Keratinocyte (primary cell): ENCODE data around the gene TAP1. TPM values are rescaled to one million over a fixed set of nuclear protein-coding genes. Genes with fewer than 3 reads are reported as not detected.

Experiments
- DNase-seq: peaks from one replicate; pipeline ENCODE4 v3.0.0-alpha.2; 2011; ENCODE audit warnings: low read depth, missing footprints, low spot score
- FAIRE-seq: peaks from 2 replicates; lab custom pipeline; 2011; peaks lifted over from hg19 to GRCh38; lab: Jason Lieb, UNC
- H2AFZ ChIP-seq: 2 replicates; pipeline ENCODE4 v1.6.0; 2012; ENCODE audit warnings: low read length, control low read depth, inconsistent platforms; ENCODE audit not compliant: control insufficient read depth
- H3K27ac ChIP-seq: 2 replicates; pipeline ENCODE4 v1.5.1; 2011; ENCODE audit warnings: low read length; ENCODE audit not compliant: control insufficient read depth, insufficient read depth
- H3K27me3 ChIP-seq: 3 replicates; pipeline ENCODE4 v1.6.0; 2011; ENCODE audit warnings: low read length; ENCODE audit not compliant: control insufficient read depth, insufficient read depth; ENCODE audit errors: extremely low read depth
- H3K36me3 ChIP-seq, 2 experiments: 2 replicates in 1 of 2; 3 replicates in 1 of 2; pipeline ENCODE4 v1.5.1; 2011; ENCODE audit warnings: low read length in 2 of 2, mild to moderate bottlenecking in 1 of 2; ENCODE audit not compliant: control insufficient read depth in 2 of 2, insufficient read depth in 2 of 2; ENCODE audit errors: extremely low read depth in 1 of 2
- H3K4me1 ChIP-seq: 3 replicates; pipeline ENCODE4 v1.5.1; 2011; ENCODE audit warnings: low read length; ENCODE audit not compliant: control insufficient read depth, insufficient read depth; ENCODE audit errors: extremely low read depth
- H3K4me2 ChIP-seq: 3 replicates; pipeline ENCODE4 v1.6.0; 2011; ENCODE audit warnings: low read depth, low read length; ENCODE audit not compliant: control insufficient read depth, insufficient read depth; ENCODE audit errors: extremely low read depth
- H3K4me3 ChIP-seq, 3 experiments: fragments of 200-600 bp in 1 of 3; sonication (generic) in 1 of 3; 2 replicates in 2 of 3; 3 replicates in 1 of 3; pipeline ENCODE4 v1.5.1; 2011 to 2016; ENCODE audit warnings: low read length in 3 of 3, mild to moderate bottlenecking in 3 of 3, control low read depth in 2 of 3, inconsistent platforms in 1 of 3, low read depth in 1 of 3, mixed read lengths in 1 of 3, mixed run types in 1 of 3, moderate library complexity in 1 of 3; ENCODE audit not compliant: control insufficient read depth in 2 of 3, insufficient read depth in 2 of 3; ENCODE audit errors: extremely low read depth in 1 of 3
- H3K79me2 ChIP-seq: 2 replicates; pipeline ENCODE4 v1.6.0; 2012; ENCODE audit warnings: low read length; ENCODE audit not compliant: control insufficient read depth, insufficient read depth
- H3K9ac ChIP-seq: 3 replicates; pipeline ENCODE4 v1.6.0; 2011; ENCODE audit warnings: low read length; ENCODE audit not compliant: control insufficient read depth, insufficient read depth; ENCODE audit errors: extremely low read depth
- H3K9me1 ChIP-seq: 3 replicates; pipeline ENCODE4 v1.6.0; 2011; ENCODE audit warnings: low read length; ENCODE audit not compliant: control insufficient read depth, insufficient read depth; ENCODE audit errors: extremely low read depth
- H3K9me3 ChIP-seq: 2 replicates; pipeline ENCODE4 v1.5.1; 2012; ENCODE audit warnings: low read depth, low read length; ENCODE audit not compliant: control insufficient read depth
- H4K20me1 ChIP-seq: 3 replicates; pipeline ENCODE4 v1.6.0; 2011; ENCODE audit warnings: low read length; ENCODE audit not compliant: control insufficient read depth, insufficient read depth; ENCODE audit errors: extremely low read depth
- EZH2 ChIP-seq: IDR thresholded peaks from one replicate; pipeline ENCODE4 v1.6.1; 2012; ENCODE audit warnings: inconsistent platforms, mild to moderate bottlenecking, low read length, moderate library complexity
- dilution Hi-C: fragments of 300-500 bp; cut with MboI; formaldehyde crosslinking; loops from one replicate; pipeline ENCODE4 v1.7.0; 2020; ENCODE audit warnings: low sequenced_read_pairs; ENCODE audit not compliant: extremely low pct_ligation_motif_present
- polyA plus RNA-seq, 5 experiments: library from polyadenylated mRNA; depleted of rRNA in 3 of 5; stranded (reverse) in 3 of 5; stranded (forward) in 1 of 5; unstranded in 1 of 5; fragments of >200 nt; gene quantifications; 1 replicate in 1 of 5; 2 replicates in 3 of 5; 3 replicates in 1 of 5; pipeline versions ENCODE4 v1.2.1 to v1.2.3, GENCODE V29; 2011 to 2012; ENCODE audit warnings: missing spikeins in 2 of 5, low read depth in 1 of 5, low replicate concordance in 1 of 5
- TF ChIP-seq, protein P1 (sequence below), 3 experiments: IDR thresholded peaks in 1 of 3; conservative IDR thresholded peaks in 1 of 3; optimal IDR thresholded peaks in 1 of 3; 2 replicates in 2 of 3; 3 replicates in 1 of 3; pipeline versions ENCODE3 to v1.5.1; 2011; ENCODE audit warnings: low read length in 3 of 3, mild to moderate bottlenecking in 3 of 3, moderate library complexity in 2 of 3, control low read depth in 1 of 3, inconsistent platforms in 1 of 3; ENCODE audit not compliant: insufficient read depth in 2 of 3; ENCODE audit errors: extremely low read depth in 1 of 3

TAP1 gene
- polyA plus RNA-seq, 1 donor (not counting 4 experiments of a cell fraction or from before 2014, with no cell fraction given) = 56.1 TPM

DNA sequence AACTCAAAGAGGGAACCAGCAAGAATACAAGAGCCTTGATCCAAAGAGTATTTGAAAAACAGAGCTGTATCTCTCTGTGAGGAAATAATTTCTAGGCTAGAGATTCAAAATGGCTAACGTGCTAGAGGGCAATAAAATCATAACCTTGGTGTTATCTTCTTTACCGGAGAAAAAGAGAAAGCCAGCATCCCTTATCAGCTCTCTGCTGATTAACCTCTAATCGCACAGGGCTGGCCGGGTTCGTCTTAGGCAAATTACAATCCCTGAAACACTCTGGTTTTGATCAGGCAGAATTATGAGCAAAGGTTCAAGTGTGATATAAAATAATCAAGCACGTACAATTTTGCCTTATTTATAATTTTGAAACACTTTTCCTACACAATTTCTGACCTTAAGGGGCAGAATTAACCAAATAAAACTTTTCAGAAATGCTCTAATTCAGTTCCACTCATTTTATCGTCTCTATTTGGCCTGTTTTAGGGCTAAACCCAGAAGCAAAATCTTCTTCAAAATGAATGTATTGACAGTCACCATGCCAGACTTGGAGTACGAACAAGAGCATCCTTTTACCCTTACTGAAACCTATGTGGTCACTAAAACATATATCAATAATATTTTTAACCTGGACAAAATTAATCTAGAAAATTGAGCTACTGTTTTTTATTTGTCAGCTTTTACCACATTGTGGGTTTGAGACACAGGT is 14.2 kb upstream of the TAP1 start:
- Histone ChIP-seq H3K27ac (no peak overlapping the region), H3K27me3 (peaks cover 5% of the 10 kb centered on the region), H3K79me2 (no peaks in the 10 kb centered on the region), H3K4me2 (no peak overlapping the region), H3K36me3 (no peaks in the 10 kb centered on the region), H3K9me3 (no peaks in the 10 kb centered on the region), H3K9me1 (no peaks in the 10 kb centered on the region), H4K20me1 (no peaks in the 10 kb centered on the region), H3K4me3 (no peak overlapping the region), H3K9ac (no peak overlapping the region), H2AFZ (no peak overlapping the region), H3K4me1 (no peaks in the 10 kb centered on the region)
- FAIRE-seq = no peak
- dilution Hi-C loops = no loop called here
- TF ChIP-seq, protein P1, sequence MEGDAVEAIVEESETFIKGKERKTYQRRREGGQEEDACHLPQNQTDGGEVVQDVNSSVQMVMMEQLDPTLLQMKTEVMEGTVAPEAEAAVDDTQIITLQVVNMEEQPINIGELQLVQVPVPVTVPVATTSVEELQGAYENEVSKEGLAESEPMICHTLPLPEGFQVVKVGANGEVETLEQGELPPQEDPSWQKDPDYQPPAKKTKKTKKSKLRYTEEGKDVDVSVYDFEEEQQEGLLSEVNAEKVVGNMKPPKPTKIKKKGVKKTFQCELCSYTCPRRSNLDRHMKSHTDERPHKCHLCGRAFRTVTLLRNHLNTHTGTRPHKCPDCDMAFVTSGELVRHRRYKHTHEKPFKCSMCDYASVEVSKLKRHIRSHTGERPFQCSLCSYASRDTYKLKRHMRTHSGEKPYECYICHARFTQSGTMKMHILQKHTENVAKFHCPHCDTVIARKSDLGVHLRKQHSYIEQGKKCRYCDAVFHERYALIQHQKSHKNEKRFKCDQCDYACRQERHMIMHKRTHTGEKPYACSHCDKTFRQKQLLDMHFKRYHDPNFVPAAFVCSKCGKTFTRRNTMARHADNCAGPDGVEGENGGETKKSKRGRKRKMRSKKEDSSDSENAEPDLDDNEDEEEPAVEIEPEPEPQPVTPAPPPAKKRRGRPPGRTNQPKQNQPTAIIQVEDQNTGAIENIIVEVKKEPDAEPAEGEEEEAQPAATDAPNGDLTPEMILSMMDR (optimal IDR thresholded peaks at IDR 0.05 in 1 of 3, IDR thresholded peaks at IDR 0.05 in 1 of 3, conservative IDR thresholded peaks at IDR 0.05 in 1 of 3; ENCODE audit: extremely low read depth in 1 of 3, insufficient read depth in 2 of 3, low read length in 3 of 3) = no peak
- TF ChIP-seq EZH2 = no peak
- no peak for DNase-seq

DNA sequence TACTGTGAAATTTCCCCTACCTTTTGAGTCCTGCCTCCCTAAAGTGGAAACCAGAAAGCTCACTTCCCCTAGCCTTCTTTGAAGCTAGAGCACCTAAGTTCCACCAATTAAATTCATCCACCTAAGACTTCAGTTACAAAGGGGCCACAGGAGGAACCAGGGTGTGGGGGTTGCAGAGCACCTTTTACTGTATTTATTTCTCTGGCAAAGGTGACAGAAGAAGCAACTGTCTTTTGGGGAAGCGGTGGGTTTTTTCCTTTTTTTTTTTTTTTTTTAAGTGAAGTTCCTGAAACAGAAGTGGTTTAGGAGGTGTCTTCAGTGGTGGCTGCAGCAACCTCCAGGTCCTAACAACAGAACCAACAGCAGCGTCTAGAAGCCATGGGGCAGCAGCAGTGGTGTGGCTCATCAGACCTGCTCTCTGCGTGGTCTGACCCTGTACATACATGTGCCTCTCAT is 13.5 kb upstream of the TAP1 start:
- Histone ChIP-seq H3K79me2 (no peaks in the 10 kb centered on the region), H3K4me3 (no peak overlapping the region), H3K9ac (no peak overlapping the region), H3K4me1 (no peaks in the 10 kb centered on the region), H4K20me1 (no peaks in the 10 kb centered on the region), H3K9me1 (no peaks in the 10 kb centered on the region), H3K36me3 (no peaks in the 10 kb centered on the region), H3K27ac (no peak overlapping the region), H3K4me2 (no peak overlapping the region), H3K9me3 (no peaks in the 10 kb centered on the region), H2AFZ (no peak overlapping the region), H3K27me3 (peaks cover 5% of the 10 kb centered on the region)
- no peak for FAIRE-seq
- dilution Hi-C loops = no loop called here
- TF ChIP-seq EZH2 = no peak
- TF ChIP-seq, protein P1 (optimal IDR thresholded peaks at IDR 0.05 in 1 of 3, IDR thresholded peaks at IDR 0.05 in 1 of 3, conservative IDR thresholded peaks at IDR 0.05 in 1 of 3; ENCODE audit: extremely low read depth in 1 of 3, insufficient read depth in 2 of 3, low read length in 3 of 3) = no peak
- no peak for DNase-seq
